ENCODE results near the gene PPP1R16B.

PPP1R16B gene

GRCh38 chr20:38957235-38957876, 151.9 kb downstream of the PPP1R16B start:
- TF ChIP-seq POLR2AphosphoS5 (IDR thresholded peaks at IDR 0.05; ENCODE audit: low read depth, low read length) (no peak), FOXP2 (optimal IDR thresholded peaks at IDR 0.05; ENCODE audit: borderline replicate concordance, extremely low read depth, extremely low read length, insufficient read depth) (no peak), REST (IDR thresholded peaks at IDR 0.05; ENCODE audit: insufficient read depth in 1 of 2, low read depth in 2 of 2, low read length in 2 of 2) (no peak), TAF1 (IDR thresholded peaks at IDR 0.05; ENCODE audit: borderline replicate concordance, insufficient read depth, low read length) (no peak), SIN3A (IDR thresholded peaks at IDR 0.05; ENCODE audit: borderline replicate concordance, insufficient read depth, low read length) (no peak)

DNA sequence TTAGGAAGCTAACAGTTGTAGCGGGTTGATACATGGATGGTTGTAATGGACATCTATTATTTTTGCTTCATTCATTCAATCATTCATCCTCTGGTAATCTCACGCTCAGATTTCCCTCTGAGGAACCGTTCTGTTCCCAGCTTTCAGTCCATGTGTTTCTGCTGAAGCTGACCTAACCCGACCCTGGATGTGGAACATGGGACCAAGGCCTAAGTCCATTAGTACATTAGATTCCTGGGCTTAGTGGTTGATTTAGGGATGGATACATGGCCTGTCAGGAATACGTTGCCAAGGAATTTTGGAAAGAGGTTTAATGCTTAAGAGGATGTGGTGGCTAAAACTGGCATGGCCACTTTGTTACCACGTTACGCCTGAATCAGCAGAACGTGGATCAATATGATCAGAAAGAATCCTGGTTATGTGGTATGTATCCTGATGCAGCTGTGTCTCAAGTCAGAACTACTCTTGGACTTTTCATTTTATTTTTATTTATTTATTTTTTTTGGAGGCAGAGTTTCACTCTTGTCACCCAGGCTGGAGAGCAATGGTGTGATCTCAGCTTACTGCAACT, 152.5 kb downstream of the PPP1R16B start:
- TF ChIP-seq TAF1 (IDR thresholded peaks at IDR 0.05; ENCODE audit: borderline replicate concordance, insufficient read depth, low read length) (no peak), REST (IDR thresholded peaks at IDR 0.05; ENCODE audit: insufficient read depth in 1 of 2, low read depth in 2 of 2, low read length in 2 of 2) (no peak), POLR2AphosphoS5 (IDR thresholded peaks at IDR 0.05; ENCODE audit: low read depth, low read length) (no peak), SIN3A (IDR thresholded peaks at IDR 0.05; ENCODE audit: borderline replicate concordance, insufficient read depth, low read length) (no peak), FOXP2 (optimal IDR thresholded peaks at IDR 0.05; ENCODE audit: borderline replicate concordance, extremely low read depth, extremely low read length, insufficient read depth) (no peak)

DNA sequence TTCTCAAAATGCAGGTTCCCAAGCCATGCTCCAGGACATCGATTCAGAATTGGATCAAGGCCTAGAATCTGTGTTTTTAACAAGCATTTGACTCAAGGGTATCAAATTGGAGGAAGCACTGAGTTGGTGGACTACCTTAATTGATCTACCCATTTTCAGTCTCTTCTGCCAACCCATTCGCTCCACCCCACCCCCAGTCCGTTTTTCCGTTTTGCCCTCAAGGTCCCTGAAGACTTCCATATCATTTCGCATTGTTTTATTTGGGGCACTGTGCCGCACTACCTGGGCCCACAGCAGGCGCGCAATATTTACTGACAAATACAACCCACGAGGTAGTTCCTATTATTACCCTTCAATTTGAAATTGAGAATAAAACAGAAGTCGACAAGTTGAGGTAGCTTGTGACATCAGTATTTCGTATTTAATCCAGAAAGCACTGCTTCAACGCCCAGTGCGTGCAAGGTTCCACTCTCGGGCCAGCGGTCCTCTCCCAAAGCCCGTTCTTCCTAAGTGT, 156.1 kb downstream of the PPP1R16B start:
- TF ChIP-seq TAF1 (IDR thresholded peaks at IDR 0.05; ENCODE audit: borderline replicate concordance, insufficient read depth, low read length): no peak
- TF ChIP-seq POLR2AphosphoS5 (IDR thresholded peaks at IDR 0.05; ENCODE audit: low read depth, low read length): no peak
- no peak for TF ChIP-seq REST (IDR thresholded peaks at IDR 0.05; ENCODE audit: insufficient read depth in 1 of 2, low read depth in 2 of 2, low read length in 2 of 2)
- TF ChIP-seq FOXP2 (optimal IDR thresholded peaks at IDR 0.05; ENCODE audit: borderline replicate concordance, extremely low read depth, extremely low read length, insufficient read depth): no peak

DNA sequence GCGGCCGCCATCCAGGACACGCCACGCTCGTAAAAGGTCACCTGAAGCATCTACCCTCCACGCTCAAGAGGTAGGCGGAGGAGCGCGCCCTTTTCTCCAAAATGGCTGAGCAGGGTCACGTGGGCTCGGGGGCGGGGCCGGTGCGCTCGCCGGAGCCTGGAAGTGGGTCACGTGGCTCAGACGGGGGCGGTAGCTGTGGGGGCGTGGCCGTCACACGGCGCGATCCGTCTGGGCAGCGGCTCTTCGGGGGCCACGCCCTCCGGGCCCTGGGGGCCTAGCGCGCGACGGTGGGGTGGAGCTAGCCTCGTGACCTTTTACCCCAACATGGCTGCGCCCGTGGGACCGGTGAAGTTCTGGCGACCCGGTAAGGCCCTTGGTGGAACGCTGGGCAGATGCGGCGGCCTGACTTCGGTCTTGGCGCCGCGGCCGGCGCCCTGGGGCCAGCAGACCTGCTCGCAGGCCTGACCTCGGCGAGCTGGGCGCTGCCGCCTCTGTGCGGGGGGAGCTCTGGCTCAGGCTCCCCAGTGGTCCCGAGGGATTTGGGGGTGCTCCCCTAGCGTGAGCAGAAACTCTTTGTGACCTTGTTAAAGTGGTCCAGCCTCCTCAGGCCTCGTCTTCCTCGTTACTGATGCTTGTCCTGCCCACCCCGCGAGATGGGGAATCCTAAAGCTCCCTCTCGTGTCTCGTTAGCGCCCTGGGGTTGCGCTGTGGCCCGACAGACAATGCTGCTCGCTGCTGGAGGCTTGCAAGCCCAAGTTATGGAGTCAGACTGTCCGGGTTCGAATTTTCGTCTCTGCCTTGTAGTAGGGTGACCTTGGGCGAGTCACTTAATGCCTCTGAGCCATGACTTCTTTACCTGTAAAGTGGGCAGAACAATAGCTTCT, 156.8 kb downstream of the PPP1R16B start, which contains the start of gene DHX35:
TSS of gene DHX35 (plus strand) at position 301 of the 884 bp plus-strand sequence. CDS start at position 325, 24 bp downstream.
- no peak for TF ChIP-seq SIN3A (IDR thresholded peaks at IDR 0.05; ENCODE audit: borderline replicate concordance, insufficient read depth, low read length)
- peak; percentile 58; the same call in 1 of the 2 replicates for TF ChIP-seq POLR2AphosphoS5 (IDR thresholded peaks at IDR 0.05; ENCODE audit: low read depth, low read length)
- TF ChIP-seq REST (IDR thresholded peaks at IDR 0.05; ENCODE audit: insufficient read depth in 1 of 2, low read depth in 2 of 2, low read length in 2 of 2): no peak
- peak; percentile 73 for TF ChIP-seq FOXP2 (optimal IDR thresholded peaks at IDR 0.05; ENCODE audit: borderline replicate concordance, extremely low read depth, extremely low read length, insufficient read depth)
- TF ChIP-seq TAF1 (IDR thresholded peaks at IDR 0.05; ENCODE audit: borderline replicate concordance, insufficient read depth, low read length): peak; percentile 59; the same call in 1 of the 2 replicates
